B cell (primary cell): Measurements from ENCODE around the gene MTFR2. TPM values are rescaled to one million over a fixed set of nuclear protein-coding genes. Genes with fewer than 3 reads are reported as not detected.

Source experiments
- ATAC-seq: fragments of 200-7000 bp; cut with Tn5 transposase; one replicate; pipeline ENCODE4 v1.10.0; 2021; ENCODE audit warnings: low read depth, mild to moderate bottlenecking, moderate number of reproducible peaks, moderate library complexity
- CTCF ChIA-PET: fragments of 350-600 bp; sonication (Branson Sonifier 250); formaldehyde crosslinking; loops from one replicate; lab custom pipeline; 2021; ENCODE audit warnings: antibody characterized with exemption, inconsistent platforms; lab: Charles Lee
- POLR2A ChIA-PET: fragments of 350-600 bp; sonication (Branson Sonifier 250); formaldehyde crosslinking; loops from one replicate; lab custom pipeline; 2021; ENCODE audit warnings: antibody characterized with exemption; lab: Charles Lee
- DNase-seq: peaks from one replicate; pipeline ENCODE4 v3.0.0; 2013
- H2AFZ ChIP-seq: 2 replicates; pipeline ENCODE4 v1.6.1; 2012; ENCODE audit warnings: mild to moderate bottlenecking, low read depth, low read length; ENCODE audit not compliant: insufficient read depth, poor library complexity, severe bottlenecking
- H3K27ac ChIP-seq, 2 donors: 1 replicate in 1 of 2; 2 replicates in 1 of 2; pipeline ENCODE4 v1.5.1; 2012 to 2013; ENCODE audit warnings: low read length in 2 of 2, mild to moderate bottlenecking in 2 of 2, moderate library complexity in 1 of 2
- H3K27me3 ChIP-seq, 4 experiments: fragments of 200-600 bp in 1 of 4; sonication (generic) in 1 of 4; replicated peaks in 1 of 4; 1 replicate in 2 of 4; 2 replicates in 2 of 4; pipeline versions ENCODE4 v1.6.1 to v1.7.0; 2013 to 2016; ENCODE audit warnings: low read length in 3 of 4, mild to moderate bottlenecking in 2 of 4, mixed read lengths in 1 of 4, moderate library complexity in 1 of 4; ENCODE audit not compliant: insufficient read depth in 4 of 4, control insufficient read depth in 3 of 4; ENCODE audit errors: control extremely low read depth in 1 of 4
- H3K36me3 ChIP-seq, 2 experiments: replicated peaks in 1 of 2; 1 replicate in 1 of 2; 2 replicates in 1 of 2; pipeline versions ENCODE4 v1.6.1 to v1.7.1; 2013; ENCODE audit warnings: low read length in 1 of 2; ENCODE audit not compliant: insufficient read depth in 2 of 2, control insufficient read depth in 1 of 2; ENCODE audit errors: control extremely low read depth in 1 of 2, extremely low read depth in 1 of 2
- H3K4me1 ChIP-seq, 2 donors: fragments of 200-600 bp in 1 of 2; sonication (generic) in 1 of 2; 1 replicate in 1 of 2; 2 replicates in 1 of 2; pipeline versions ENCODE4 v1.5.1 to v1.6.1; 2013 to 2017; ENCODE audit warnings: low read length in 2 of 2; ENCODE audit not compliant: control insufficient read depth in 2 of 2, insufficient read depth in 2 of 2
- H3K4me2 ChIP-seq: replicated peaks from 2 replicates; pipeline ENCODE3; 2012; ENCODE audit warnings: mild to moderate bottlenecking, low read depth, low read length; ENCODE audit not compliant: poor library complexity, severe bottlenecking
- H3K4me3 ChIP-seq, 5 experiments: fragments of 200-600 bp in 1 of 5; sonication (generic) in 1 of 5; 1 replicate in 3 of 5; 2 replicates in 2 of 5; pipeline versions ENCODE4 v1.5.1 to v1.7.0; 2011 to 2016; ENCODE audit warnings: low read length in 4 of 5, mild to moderate bottlenecking in 4 of 5, low read depth in 2 of 5, control low read depth in 1 of 5, moderate library complexity in 1 of 5; ENCODE audit not compliant: insufficient read depth in 1 of 5; ENCODE audit errors: control extremely low read depth in 1 of 5, extremely low read depth in 1 of 5
- H3K79me2 ChIP-seq: fragments of 200-600 bp; sonication (generic); one replicate; pipeline ENCODE4 v1.6.0; 2016; ENCODE audit warnings: low read length; ENCODE audit not compliant: control insufficient read depth, insufficient read depth
- H3K9ac ChIP-seq: fragments of 200-600 bp; sonication (generic); 2 replicates; pipeline ENCODE4 v1.6.1; 2017; ENCODE audit warnings: mild to moderate bottlenecking, low read length, moderate library complexity
- H3K9me3 ChIP-seq, 3 donors: one replicate each; pipeline versions ENCODE4 v1.6.1 to v1.7.1; 2013; ENCODE audit warnings: low read length in 2 of 3; ENCODE audit not compliant: control insufficient read depth in 2 of 3, insufficient read depth in 1 of 3; ENCODE audit errors: control extremely low read depth in 1 of 3
- H4K20me1 ChIP-seq: 2 replicates; pipeline ENCODE4 v1.6.0; 2012; ENCODE audit warnings: mild to moderate bottlenecking, low read length; ENCODE audit not compliant: insufficient read depth, control insufficient read depth, poor library complexity, severe bottlenecking
- H3K27ac Mint-ChIP-seq: one replicate; pipeline ENCODE4 v1.8.0; 2021; ENCODE audit warnings: mixed read lengths
- H3K27me3 Mint-ChIP-seq: one replicate; pipeline ENCODE4 v1.8.0; 2021; ENCODE audit warnings: mixed read lengths
- H3K4me1 Mint-ChIP-seq: one replicate; pipeline ENCODE4 v1.8.0; 2021; ENCODE audit warnings: mixed read lengths
- H3K4me3 Mint-ChIP-seq: one replicate; pipeline ENCODE4 v1.8.0; 2021; ENCODE audit warnings: mixed read lengths
- H3K9me3 Mint-ChIP-seq: one replicate; pipeline ENCODE4 v1.8.0; 2022; ENCODE audit warnings: mixed read lengths; ENCODE audit not compliant: insufficient read depth
- EZH2 ChIP-seq: IDR thresholded peaks from 2 replicates; pipeline ENCODE4 v1.6.1; 2012; ENCODE audit warnings: borderline replicate concordance, low read depth, mild to moderate bottlenecking, moderate library complexity, low read length; ENCODE audit not compliant: insufficient read depth, poor library complexity, severe bottlenecking
- WGBS: methylation state at CpG from one replicate; pipeline ENCODE4 v1.1.5; 2013; ENCODE audit warnings: missing lambda C conversion rate; ENCODE audit not compliant: insufficient coverage; 5-methylcytosine and 5-hydroxymethylcytosine counted together
- intact Hi-C: fragments of 100-400 bp; cut with micrococcal nuclease; formaldehyde crosslinking; loops from one replicate; pipeline ENCODE4 v1.10.0; 2022
- polyA plus RNA-seq: library from polyadenylated mRNA; depleted of rRNA; stranded (reverse); fragments of >200 nt; gene quantifications from 2 replicates; pipeline ENCODE4 v1.2.3, GENCODE V29; 2012
- total RNA-seq, 2 donors: library from RNA; stranded (reverse); fragments of 120-200 nt in 1 of 2; gene quantifications; 1 replicate in 1 of 2; 2 replicates in 1 of 2; pipeline versions ENCODE4 v1.2.3 to v1.2.4, GENCODE V29; 2013 to 2022
- TF ChIP-seq, protein P1 (sequence below): fragments of 200-600 bp; IDR thresholded peaks from one replicate; pipeline ENCODE4 v1.8.0; 2022; ENCODE audit warnings: antibody characterized with exemption, mild to moderate bottlenecking

The MTFR2 gene
- total and polyA plus RNA-seq, 2 donors (not counting 1 experiment from before 2014, with no cell fraction given), result 2.0 to 3.9 TPM

DNA sequence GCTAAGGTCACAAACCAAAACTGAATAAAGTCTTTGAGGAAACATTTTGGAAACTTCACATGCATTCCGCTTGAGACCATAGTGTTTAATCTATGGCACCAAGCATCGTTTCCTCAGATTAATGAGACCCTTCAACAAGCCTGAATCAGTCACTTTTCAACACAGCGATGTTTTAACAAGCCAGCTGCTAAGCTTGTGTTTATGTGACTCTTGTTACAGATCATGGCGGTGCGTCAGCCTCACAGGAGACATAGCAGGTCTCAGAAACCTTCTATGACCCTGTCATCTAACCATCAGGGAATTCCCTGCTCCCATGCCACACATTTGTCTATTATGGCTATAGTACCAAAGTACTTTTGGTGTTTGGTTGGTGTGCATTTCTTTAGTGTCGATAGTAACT, 57.2 kb downstream of the MTFR2 start:
- no peak for ATAC-seq

DNA sequence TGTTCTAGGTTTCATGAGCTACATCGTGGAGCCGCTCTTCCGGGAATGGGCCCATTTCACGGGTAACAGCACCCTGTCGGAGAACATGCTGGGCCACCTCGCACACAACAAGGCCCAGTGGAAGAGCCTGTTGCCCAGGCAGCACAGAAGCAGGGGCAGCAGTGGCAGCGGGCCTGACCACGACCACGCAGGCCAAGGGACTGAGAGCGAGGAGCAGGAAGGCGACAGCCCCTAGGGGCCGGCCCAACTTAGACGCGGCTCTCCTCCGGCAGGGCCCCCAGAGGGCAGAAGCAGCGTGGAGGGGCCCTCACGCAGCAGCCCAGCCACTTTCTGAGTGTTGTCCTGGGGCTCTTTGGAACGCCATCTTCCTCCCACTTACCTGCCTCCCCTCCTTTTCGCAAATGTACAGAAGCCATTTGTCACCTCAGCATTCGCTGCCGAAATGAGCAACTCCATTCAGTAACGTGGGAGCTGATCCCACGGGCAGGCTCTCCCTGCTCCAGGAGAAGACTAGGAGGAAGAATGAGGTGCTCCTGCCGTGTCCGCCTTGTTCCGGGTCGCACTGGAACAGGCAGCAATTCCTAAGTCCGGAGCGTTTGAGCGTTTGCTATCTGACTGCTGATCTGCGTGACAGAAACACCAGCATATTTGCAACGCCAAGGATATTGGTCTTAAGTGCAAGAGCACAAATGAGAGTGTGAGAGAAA, 58.4 kb downstream of the MTFR2 start:
- H3K4me3 ChIP-seq, result no peak overlapping the region
- H3K27ac ChIP-seq, result no peak overlapping the region
- H2AFZ ChIP-seq, result no peak overlapping the region
- ChIA-PET POLR2A (no interaction called here), CTCF (no interaction called here)
- Mint-ChIP-seq H3K27ac (no peak overlapping the region), H3K4me1 (no peaks in the 10 kb centered on the region), H3K4me3 (no peak overlapping the region), H3K27me3 (no peaks in the 10 kb centered on the region), H3K9me3 (no peaks in the 10 kb centered on the region)
- H3K4me2 ChIP-seq, result no peak overlapping the region
- no peaks in the 10 kb centered on the region for H4K20me1 ChIP-seq
- no peaks in the 10 kb centered on the region for H3K36me3 ChIP-seq
- intact Hi-C loops, result no loop called here
- no peaks in the 10 kb centered on the region for H3K27me3 ChIP-seq
- H3K4me1 ChIP-seq, result no peaks in the 10 kb centered on the region
- H3K79me2 ChIP-seq, result no peaks in the 10 kb centered on the region
- TF ChIP-seq, protein P1, sequence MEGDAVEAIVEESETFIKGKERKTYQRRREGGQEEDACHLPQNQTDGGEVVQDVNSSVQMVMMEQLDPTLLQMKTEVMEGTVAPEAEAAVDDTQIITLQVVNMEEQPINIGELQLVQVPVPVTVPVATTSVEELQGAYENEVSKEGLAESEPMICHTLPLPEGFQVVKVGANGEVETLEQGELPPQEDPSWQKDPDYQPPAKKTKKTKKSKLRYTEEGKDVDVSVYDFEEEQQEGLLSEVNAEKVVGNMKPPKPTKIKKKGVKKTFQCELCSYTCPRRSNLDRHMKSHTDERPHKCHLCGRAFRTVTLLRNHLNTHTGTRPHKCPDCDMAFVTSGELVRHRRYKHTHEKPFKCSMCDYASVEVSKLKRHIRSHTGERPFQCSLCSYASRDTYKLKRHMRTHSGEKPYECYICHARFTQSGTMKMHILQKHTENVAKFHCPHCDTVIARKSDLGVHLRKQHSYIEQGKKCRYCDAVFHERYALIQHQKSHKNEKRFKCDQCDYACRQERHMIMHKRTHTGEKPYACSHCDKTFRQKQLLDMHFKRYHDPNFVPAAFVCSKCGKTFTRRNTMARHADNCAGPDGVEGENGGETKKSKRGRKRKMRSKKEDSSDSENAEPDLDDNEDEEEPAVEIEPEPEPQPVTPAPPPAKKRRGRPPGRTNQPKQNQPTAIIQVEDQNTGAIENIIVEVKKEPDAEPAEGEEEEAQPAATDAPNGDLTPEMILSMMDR, result no peak
- TF ChIP-seq EZH2, result no peak
- 95% methylated on average over 29 of the region's 32 CpGs for WGBS
- no peaks in the 10 kb centered on the region for H3K9me3 ChIP-seq
- DNase-seq (no peak), ATAC-seq (no peak)
- H3K9ac ChIP-seq, result no peak overlapping the region

More for the DNA sequence above, 57.2 kb downstream of the MTFR2 start:
- H3K4me1 ChIP-seq, result no peaks in the 10 kb centered on the region
- Mint-ChIP-seq H3K9me3 (no peaks in the 10 kb centered on the region), H3K4me3 (no peak overlapping the region), H3K27me3 (peaks cover 3% of the 10 kb centered on the region), H3K4me1 (no peaks in the 10 kb centered on the region), H3K27ac (no peak overlapping the region)
- H3K27me3 ChIP-seq, result no peaks in the 10 kb centered on the region
- H3K27ac ChIP-seq, result no peak overlapping the region
- no peaks in the 10 kb centered on the region for H3K36me3 ChIP-seq
- H4K20me1 ChIP-seq, result no peaks in the 10 kb centered on the region
- H3K9ac ChIP-seq, result no peak overlapping the region
- no peak overlapping the region for H2AFZ ChIP-seq
- TF ChIP-seq EZH2, result no peak
- TF ChIP-seq, protein P1, result no peak
- CTCF ChIA-PET, result no interaction called here
- intact Hi-C loops, result no loop called here
- no peak overlapping the region for H3K4me2 ChIP-seq
- H3K9me3 ChIP-seq, result no peaks in the 10 kb centered on the region
- H3K4me3 ChIP-seq, result no peak overlapping the region
- H3K79me2 ChIP-seq, result no peaks in the 10 kb centered on the region
- no peak for DNase-seq
- WGBS, result 100% methylated on average over 3 of the region's 6 CpGs
- POLR2A ChIA-PET, result no interaction called here
